Astrocyte (in vitro differentiated cells and primary cell): Measurements from ENCODE around the gene PPM1K. TPM values are rescaled to one million over a fixed set of nuclear protein-coding genes. Genes with fewer than 3 reads are reported as not detected.

Experiments
- DNase-seq: peaks from one replicate; pipeline ENCODE4 v3.0.0-alpha.2; 2010; ENCODE audit warnings: low read depth
- FAIRE-seq: peaks from 2 replicates; lab custom pipeline; 2011; peaks lifted over from hg19 to GRCh38; lab: Jason Lieb, UNC
- H2AFZ ChIP-seq: 2 replicates; pipeline ENCODE4 v1.6.0; 2012; ENCODE audit warnings: low read depth, low read length, inconsistent platforms
- H3K27ac ChIP-seq: 2 replicates; pipeline ENCODE4 v1.5.1; 2011; ENCODE audit warnings: low read depth, low read length, inconsistent platforms
- H3K27me3 ChIP-seq: 2 replicates; pipeline ENCODE4 v1.6.0; 2011; ENCODE audit warnings: low read length, inconsistent platforms; ENCODE audit not compliant: insufficient read depth
- H3K36me3 ChIP-seq: 2 replicates; pipeline ENCODE4 v1.5.1; 2011; ENCODE audit warnings: low read length, inconsistent platforms; ENCODE audit not compliant: insufficient read depth
- H3K4me1 ChIP-seq: 2 replicates; pipeline ENCODE4 v1.5.1; 2011; ENCODE audit warnings: low read length, inconsistent platforms; ENCODE audit not compliant: insufficient read depth
- H3K4me2 ChIP-seq: 2 replicates; pipeline ENCODE4 v1.6.0; 2012; ENCODE audit warnings: low read length, inconsistent platforms
- H3K4me3 ChIP-seq: 2 replicates; pipeline ENCODE4 v1.5.1; 2011; ENCODE audit warnings: low read depth, mild to moderate bottlenecking, low read length, inconsistent platforms; ENCODE audit not compliant: insufficient read depth
- H3K79me2 ChIP-seq: 2 replicates; pipeline ENCODE4 v1.6.0; 2012; ENCODE audit warnings: mild to moderate bottlenecking, low read length, inconsistent platforms; ENCODE audit not compliant: insufficient read depth
- H3K9ac ChIP-seq: 2 replicates; pipeline ENCODE4 v1.6.0; 2012; ENCODE audit warnings: mild to moderate bottlenecking, low read length, inconsistent platforms
- H3K9me3 ChIP-seq: 2 replicates; pipeline ENCODE4 v1.5.1; 2012; ENCODE audit warnings: low read depth, mild to moderate bottlenecking, low read length, inconsistent platforms; ENCODE audit not compliant: insufficient read depth
- H4K20me1 ChIP-seq: 2 replicates; pipeline ENCODE4 v1.6.0; 2012; ENCODE audit warnings: low read length, inconsistent platforms; ENCODE audit not compliant: insufficient read depth
- H3K27ac Mint-ChIP-seq: one replicate; pipeline ENCODE4 v1.8.0; 2021; ENCODE audit warnings: mild to moderate bottlenecking, mixed read lengths; ENCODE audit not compliant: unreplicated experiment
- H3K27me3 Mint-ChIP-seq: one replicate; pipeline ENCODE4 v1.8.0; 2021; ENCODE audit warnings: low read depth, mixed read lengths; ENCODE audit not compliant: unreplicated experiment
- H3K36me3 Mint-ChIP-seq: one replicate; pipeline ENCODE4 v1.8.0; 2021; ENCODE audit warnings: low read depth, mixed read lengths; ENCODE audit not compliant: unreplicated experiment
- H3K4me1 Mint-ChIP-seq: one replicate; pipeline ENCODE4 v1.8.0; 2021; ENCODE audit warnings: low read depth, mixed read lengths; ENCODE audit not compliant: unreplicated experiment
- H3K4me3 Mint-ChIP-seq: one replicate; pipeline ENCODE4 v1.8.0; 2021; ENCODE audit warnings: mild to moderate bottlenecking, moderate library complexity, mixed read lengths; ENCODE audit not compliant: unreplicated experiment
- H3K9me3 Mint-ChIP-seq: one replicate; pipeline ENCODE4 v1.8.0; 2021; ENCODE audit warnings: mild to moderate bottlenecking, mixed read lengths; ENCODE audit not compliant: unreplicated experiment
- CTCF ChIP-seq: IDR thresholded peaks from 2 replicates; pipeline ENCODE4 v1.5.1; 2011; ENCODE audit warnings: low read depth, mild to moderate bottlenecking, inconsistent platforms, low read length, moderate library complexity; ENCODE audit not compliant: insufficient read depth
- EZH2 ChIP-seq: IDR thresholded peaks from 2 replicates; pipeline ENCODE4 v1.6.1; 2012; ENCODE audit warnings: mild to moderate bottlenecking, low read length, inconsistent platforms; ENCODE audit not compliant: insufficient read depth
- total RNA-seq: library from RNA; stranded (reverse); gene quantifications from 2 replicates; pipeline ENCODE4 v1.2.1, GENCODE V29; 2021

PPM1K gene
- total RNA-seq, 1 donor from 2014 or later, result 39.9 TPM

- no peaks in the 10 kb centered on the region for H3K4me1 Mint-ChIP-seq
- no peaks in the 10 kb centered on the region for H3K4me1 ChIP-seq
- no peaks in the 10 kb centered on the region for H4K20me1 ChIP-seq
- no peak overlapping the region for H3K27ac ChIP-seq
- no peak for TF ChIP-seq CTCF
- no peak for TF ChIP-seq EZH2
- H3K4me3 ChIP-seq, result no peak overlapping the region
- peaks cover 4% of the 10 kb centered on the region for H3K9me3 Mint-ChIP-seq
- H3K36me3 ChIP-seq, result no peaks in the 10 kb centered on the region
- H3K27me3 ChIP-seq, result no peaks in the 10 kb centered on the region
- no peaks in the 10 kb centered on the region for H3K36me3 Mint-ChIP-seq
- no peak overlapping the region for H3K4me2 ChIP-seq
- H3K27me3 Mint-ChIP-seq, result no peaks in the 10 kb centered on the region
- no peaks in the 10 kb centered on the region for H3K9me3 ChIP-seq
- DNase-seq (no peak), FAIRE-seq (no peak)
- H3K9ac ChIP-seq, result no peak overlapping the region
- no peak overlapping the region for H3K27ac Mint-ChIP-seq
- H3K4me3 Mint-ChIP-seq, result no peak overlapping the region
- H2AFZ ChIP-seq, result no peak overlapping the region
- no peaks in the 10 kb centered on the region for H3K79me2 ChIP-seq
These were observed 37.8 kb downstream of the PPM1K start for GRCh38 chr4:88246600-88246999.

- peaks cover 4% of the 10 kb centered on the region for H3K9me3 Mint-ChIP-seq
- H3K9me3 ChIP-seq, result no peaks in the 10 kb centered on the region
- no peaks in the 10 kb centered on the region for H4K20me1 ChIP-seq
- H3K27ac Mint-ChIP-seq, result no peak overlapping the region
- no peak overlapping the region for H3K27ac ChIP-seq
- TF ChIP-seq EZH2 (no peak), CTCF (no peak)
- no peak overlapping the region for H3K9ac ChIP-seq
- H3K4me3 ChIP-seq, result no peak overlapping the region
- DNase-seq (no peak), FAIRE-seq (no peak)
- no peak overlapping the region for H3K4me3 Mint-ChIP-seq
- H3K27me3 Mint-ChIP-seq, result peaks cover 3% of the 10 kb centered on the region
- no peak overlapping the region for H2AFZ ChIP-seq
- no peaks in the 10 kb centered on the region for H3K79me2 ChIP-seq
- H3K4me1 Mint-ChIP-seq, result no peaks in the 10 kb centered on the region
- H3K4me1 ChIP-seq, result no peaks in the 10 kb centered on the region
- H3K27me3 ChIP-seq, result no peaks in the 10 kb centered on the region
- H3K4me2 ChIP-seq, result no peak overlapping the region
- no peaks in the 10 kb centered on the region for H3K36me3 ChIP-seq
- H3K36me3 Mint-ChIP-seq, result no peaks in the 10 kb centered on the region
These were observed 39.4 kb downstream of the PPM1K start for GRCh38 chr4:88244816-88245579.

GRCh38 chr4:88244056-88244455 is 40.3 kb downstream of the PPM1K start:
- H3K4me2 ChIP-seq, result no peak overlapping the region
- no peaks in the 10 kb centered on the region for H3K4me1 Mint-ChIP-seq
- H3K36me3 Mint-ChIP-seq, result no peaks in the 10 kb centered on the region
- no peak overlapping the region for H3K4me3 Mint-ChIP-seq
- TF ChIP-seq CTCF (no peak), EZH2 (no peak)
- H3K27ac Mint-ChIP-seq, result no peak overlapping the region
- H3K27ac ChIP-seq, result no peak overlapping the region
- H3K4me3 ChIP-seq, result no peak overlapping the region
- H3K27me3 Mint-ChIP-seq, result peaks cover 3% of the 10 kb centered on the region
- H3K9me3 ChIP-seq, result no peaks in the 10 kb centered on the region
- H3K79me2 ChIP-seq, result no peaks in the 10 kb centered on the region
- DNase-seq (no peak), FAIRE-seq (no peak)
- H2AFZ ChIP-seq, result no peak overlapping the region
- no peaks in the 10 kb centered on the region for H3K4me1 ChIP-seq
- no peaks in the 10 kb centered on the region for H3K36me3 ChIP-seq
- H4K20me1 ChIP-seq, result no peaks in the 10 kb centered on the region
- H3K9ac ChIP-seq, result no peak overlapping the region
- H3K27me3 ChIP-seq, result no peaks in the 10 kb centered on the region
- peaks cover 4% of the 10 kb centered on the region for H3K9me3 Mint-ChIP-seq
